H9 (cell line): ENCODE measurements around the gene TMEM54. TPM values are rescaled to one million over a fixed set of nuclear protein-coding genes. Genes with fewer than 3 reads are reported as not detected.

Source experiments
- DNase-seq: peaks from one replicate; pipeline ENCODE4 v3.0.0-alpha.2; 2017
- H2AFZ ChIP-seq: one replicate; pipeline ENCODE4 v1.6.1; 2013; ENCODE audit warnings: mild to moderate bottlenecking, low read length, control low read depth, moderate library complexity
- H2AK5ac ChIP-seq: 2 replicates; pipeline ENCODE4 v1.6.1; 2013; ENCODE audit warnings: low read length, control low read depth, mixed read lengths; ENCODE audit not compliant: insufficient read length
- H2BK120ac ChIP-seq: one replicate; pipeline ENCODE4 v1.6.1; 2013; ENCODE audit warnings: low read depth, mild to moderate bottlenecking, low read length, control low read depth, inconsistent platforms; ENCODE audit not compliant: poor library complexity, severe bottlenecking
- H2BK12ac ChIP-seq: 2 replicates; pipeline ENCODE4 v1.6.1; 2013; ENCODE audit warnings: low read length, control low read depth, mixed read lengths, low read depth; ENCODE audit not compliant: insufficient read length
- H2BK15ac ChIP-seq: 2 replicates; pipeline ENCODE4 v1.6.1; 2013; ENCODE audit warnings: low read depth, low read length, control low read depth
- H2BK20ac ChIP-seq: one replicate; pipeline ENCODE4 v1.6.1; 2013; ENCODE audit warnings: low read depth, mild to moderate bottlenecking, low read length, control low read depth, inconsistent platforms; ENCODE audit not compliant: poor library complexity, severe bottlenecking
- H2BK5ac ChIP-seq: 2 replicates; pipeline ENCODE4 v1.6.1; 2013; ENCODE audit warnings: low read length, control low read depth, mixed read lengths; ENCODE audit not compliant: insufficient read length
- H3K14ac ChIP-seq: 2 replicates; pipeline ENCODE4 v1.6.1; 2013; ENCODE audit warnings: low read length, control low read depth; ENCODE audit not compliant: insufficient read depth
- H3K18ac ChIP-seq: 2 replicates; pipeline ENCODE4 v1.6.1; 2013; ENCODE audit warnings: low read depth, mild to moderate bottlenecking, mixed read lengths, low read length, control low read depth; ENCODE audit not compliant: insufficient read length
- H3K23ac ChIP-seq: 2 replicates; pipeline ENCODE4 v1.6.1; 2013; ENCODE audit warnings: low read length, control low read depth, mixed read lengths, low read depth; ENCODE audit not compliant: insufficient read length
- H3K23me2 ChIP-seq: 2 replicates; pipeline ENCODE4 v1.6.1; 2013; ENCODE audit warnings: low read depth, mild to moderate bottlenecking, mixed read lengths, low read length, control low read depth; ENCODE audit not compliant: insufficient read length, poor library complexity, severe bottlenecking
- H3K27ac ChIP-seq: 2 replicates; pipeline ENCODE4 v1.5.1; 2013; ENCODE audit warnings: low read length, control low read depth, mixed read lengths, low read depth; ENCODE audit not compliant: insufficient read length
- H3K27me3 ChIP-seq: 2 replicates; pipeline ENCODE4 v1.6.1; 2013; ENCODE audit warnings: low read length, control low read depth, inconsistent platforms; ENCODE audit not compliant: insufficient read depth
- H3K4ac ChIP-seq: 2 replicates; pipeline ENCODE4 v1.6.1; 2013; ENCODE audit warnings: low read depth, mild to moderate bottlenecking, control low read depth, inconsistent platforms, low read length, moderate library complexity
- H3K4me1 ChIP-seq: 2 replicates; pipeline ENCODE4 v1.6.1; 2013; ENCODE audit warnings: low read length, control low read depth, inconsistent platforms; ENCODE audit not compliant: insufficient read depth
- H3K4me2 ChIP-seq: 2 replicates; pipeline ENCODE4 v1.6.1; 2013; ENCODE audit warnings: low read length, control low read depth, mixed read lengths; ENCODE audit not compliant: insufficient read length, insufficient read depth
- H3K56ac ChIP-seq: 2 replicates; pipeline ENCODE4 v1.6.1; 2013; ENCODE audit warnings: low read depth, mild to moderate bottlenecking, mixed read lengths, low read length, control low read depth; ENCODE audit not compliant: insufficient read length
- H3K79me1 ChIP-seq: 2 replicates; pipeline ENCODE4 v1.6.1; 2013; ENCODE audit warnings: low read depth, mild to moderate bottlenecking, moderate library complexity, low read length, control low read depth, inconsistent platforms; ENCODE audit not compliant: insufficient read depth, poor library complexity, severe bottlenecking
- H3K79me2 ChIP-seq: 2 replicates; pipeline ENCODE4 v1.6.1; 2013; ENCODE audit warnings: low read length, control low read depth, inconsistent platforms; ENCODE audit not compliant: insufficient read depth
- H3K9ac ChIP-seq: 2 replicates; pipeline ENCODE4 v1.6.1; 2013; ENCODE audit warnings: low read length, control low read depth, mixed read lengths; ENCODE audit not compliant: insufficient read length; ENCODE audit errors: extremely low read depth
- H3K9me3 ChIP-seq: one replicate; pipeline ENCODE4 v1.6.1; 2013; ENCODE audit warnings: low read depth, low read length, inconsistent platforms; ENCODE audit not compliant: control insufficient read depth
- H3T11ph ChIP-seq: one replicate; pipeline ENCODE4 v1.6.1; 2013; ENCODE audit warnings: mild to moderate bottlenecking, low read length, control low read depth, inconsistent platforms
- H4K20me1 ChIP-seq: one replicate; pipeline ENCODE4 v1.6.1; 2013; ENCODE audit not compliant: control insufficient read depth, insufficient read length, insufficient read depth
- H4K5ac ChIP-seq: 2 replicates; pipeline ENCODE4 v1.6.1; 2013; ENCODE audit warnings: low read depth, mild to moderate bottlenecking, mixed read lengths, low read length, control low read depth; ENCODE audit not compliant: insufficient read length
- H4K8ac ChIP-seq: replicated peaks from 2 replicates; pipeline ENCODE4 v1.6.1; 2013; ENCODE audit warnings: low read length, control low read depth, mixed read lengths, low read depth; ENCODE audit not compliant: insufficient read length
- H4K91ac ChIP-seq: 2 replicates; pipeline ENCODE4 v1.6.1; 2013; ENCODE audit warnings: low read depth, mild to moderate bottlenecking, moderate library complexity, mixed read lengths, low read length, control low read depth; ENCODE audit not compliant: insufficient read length
- H3K27ac Mint-ChIP-seq, 3 experiments: 2 replicates in 2 of 3; 3 replicates in 1 of 3; pipeline ENCODE4 v1.8.0; 2020 to 2021; ENCODE audit warnings: mixed read lengths in 3 of 3, mild to moderate bottlenecking in 1 of 3, moderate library complexity in 1 of 3
- H3K27me3 Mint-ChIP-seq: 2 replicates; pipeline ENCODE4 v1.8.0; 2021; ENCODE audit warnings: low read depth, mild to moderate bottlenecking, moderate library complexity, mixed read lengths
- H3K36me3 Mint-ChIP-seq, 3 experiments: 2 replicates in 2 of 3; 3 replicates in 1 of 3; pipeline ENCODE4 v1.8.0; 2020 to 2021; ENCODE audit warnings: low read depth in 3 of 3, mixed read lengths in 3 of 3; ENCODE audit not compliant: insufficient read depth in 1 of 3
- H3K4me1 Mint-ChIP-seq, 2 experiments: 2 replicates each; pipeline ENCODE4 v1.8.0; 2020; ENCODE audit warnings: mixed read lengths in 2 of 2
- H3K4me3 Mint-ChIP-seq, 2 experiments: 2 replicates in 1 of 2; 3 replicates in 1 of 2; pipeline ENCODE4 v1.8.0; 2020 to 2021; ENCODE audit warnings: mild to moderate bottlenecking in 2 of 2, mixed read lengths in 2 of 2, moderate library complexity in 1 of 2
- H3K9me3 Mint-ChIP-seq, 2 experiments: 2 replicates in 1 of 2; 3 replicates in 1 of 2; pipeline ENCODE4 v1.8.0; 2020; ENCODE audit warnings: mild to moderate bottlenecking in 2 of 2, mixed read lengths in 2 of 2, moderate library complexity in 1 of 2
- CTCF ChIP-seq: fragments of 200-600 bp; sonication (generic); conservative IDR thresholded peaks from 3 replicates; pipeline ENCODE4 v1.8.0; 2021; ENCODE audit warnings: antibody characterized with exemption, mild to moderate bottlenecking
- WGBS: extraction: QIAGEN DNeasy Blood & Tissue Kit; methylation state at CpG from one replicate; pipeline ENCODE4 v1.1.7; 2013; ENCODE audit warnings: missing lambda C conversion rate, low lambda C conversion rate, mixed read lengths; ENCODE audit not compliant: insufficient read length; ENCODE audit errors: extremely low coverage; 5-methylcytosine and 5-hydroxymethylcytosine counted together
- total RNA-seq: library from RNA; stranded (reverse); gene quantifications from 2 replicates; pipeline ENCODE4 v1.2.1, GENCODE V29; 2021

The TMEM54 gene
- total RNA-seq, 1 experiment from 2014 or later = 17.2 TPM

- no peaks in the 10 kb centered on the region for H3K23me2 ChIP-seq
- no peak overlapping the region for H3K27ac Mint-ChIP-seq
- H4K91ac ChIP-seq = no peak overlapping the region
- H3K56ac ChIP-seq = no peak overlapping the region
- H2BK120ac ChIP-seq = no peak overlapping the region
- no peak overlapping the region for H4K5ac ChIP-seq
- H3K36me3 Mint-ChIP-seq = peaks cover 0 to 9% (median 0%) of the 10 kb centered on the region in 3 experiments; a peak in 1 of 7 replicates
- no peak overlapping the region for H3T11ph ChIP-seq
- TF ChIP-seq CTCF = no peak
- no peaks in the 10 kb centered on the region for H3K79me2 ChIP-seq
- H3K27ac ChIP-seq = no peak overlapping the region
- H3K9me3 Mint-ChIP-seq = peaks cover 5 to 8% of the 10 kb centered on the region in 2 experiments; a peak in 4 of 5 replicates
- H4K20me1 ChIP-seq = peaks cover 3% of the 10 kb centered on the region
- peaks cover 0 to 11% of the 10 kb centered on the region in 2 experiments; a peak in 2 of 4 replicates for H3K4me1 Mint-ChIP-seq
- H2BK5ac ChIP-seq = no peak overlapping the region
- H4K8ac ChIP-seq = no peak overlapping the region
- H3K9ac ChIP-seq = no peak overlapping the region
- H2BK12ac ChIP-seq = no peak overlapping the region
- no peak overlapping the region for H2AK5ac ChIP-seq
- H3K4me3 Mint-ChIP-seq = no peak overlapping the region
- no CpG with 5 or more reads among the region's 1 CpG for WGBS
- H3K18ac ChIP-seq = no peak overlapping the region
- no peaks in the 10 kb centered on the region; the same call in 1 of the 2 replicates for H3K27me3 ChIP-seq
- no peak overlapping the region for H2BK15ac ChIP-seq
- H3K27me3 Mint-ChIP-seq = peaks cover 71% of the 10 kb centered on the region
- H3K4me2 ChIP-seq = no peak overlapping the region
- H3K4me1 ChIP-seq = no peaks in the 10 kb centered on the region
- H3K23ac ChIP-seq = no peak overlapping the region
- no peak for DNase-seq
- no peaks in the 10 kb centered on the region for H3K79me1 ChIP-seq
- H3K14ac ChIP-seq = no peak overlapping the region
- H3K4ac ChIP-seq = no peak overlapping the region
- H2BK20ac ChIP-seq = no peak overlapping the region
- H2AFZ ChIP-seq = no peak overlapping the region
- H3K9me3 ChIP-seq = no peaks in the 10 kb centered on the region
Observed at GRCh38 chr1:32891241-32891570, 10.0 kb downstream of the TMEM54 start.
